Liver (tissue), 9 donors: ENCODE data around the gene RTF2. TPM values are rescaled to one million over a fixed set of nuclear protein-coding genes. Genes with fewer than 3 reads are reported as not detected.

ENCODE experiments used
- DNase-seq: peaks from one replicate; pipeline ENCODE4 v3.0.0-alpha.2; 2017; ENCODE audit warnings: low spot score
- H3K27ac ChIP-seq, 2 donors: one replicate each; pipeline ENCODE4 v1.7.0; 2013; ENCODE audit warnings: inconsistent platforms in 2 of 2, low read length in 2 of 2, control low read depth in 1 of 2, low read depth in 1 of 2, mild to moderate bottlenecking in 1 of 2
- H3K27me3 ChIP-seq, 4 donors: one replicate each; pipeline versions ENCODE4 v1.6.1 to v1.7.0; 2013; ENCODE audit warnings: low read length in 3 of 4, inconsistent platforms in 1 of 4, mild to moderate bottlenecking in 1 of 4, moderate library complexity in 1 of 4; ENCODE audit not compliant: control insufficient read depth in 4 of 4, insufficient read depth in 4 of 4
- H3K36me3 ChIP-seq, 4 donors: one replicate each; pipeline versions ENCODE4 v1.6.1 to v1.7.0; 2013; ENCODE audit warnings: low read length in 3 of 4, mild to moderate bottlenecking in 3 of 4, low read depth in 1 of 4, moderate library complexity in 1 of 4; ENCODE audit not compliant: control insufficient read depth in 4 of 4, insufficient read depth in 3 of 4
- H3K4me1 ChIP-seq, 4 donors: one replicate each; pipeline versions ENCODE4 v1.6.1 to v1.7.0; 2013; ENCODE audit warnings: low read length in 3 of 4, mild to moderate bottlenecking in 3 of 4, moderate library complexity in 1 of 4; ENCODE audit not compliant: control insufficient read depth in 4 of 4, insufficient read depth in 4 of 4
- H3K4me3 ChIP-seq, 3 donors: one replicate each; pipeline versions ENCODE4 v1.6.1 to v1.7.0; 2013; ENCODE audit warnings: low read length in 3 of 3, control low read depth in 1 of 3, low read depth in 1 of 3, mild to moderate bottlenecking in 1 of 3
- H3K9ac ChIP-seq, 2 donors: one replicate each; pipeline ENCODE4 v1.7.0; 2013; ENCODE audit warnings: low read length in 2 of 2, mild to moderate bottlenecking in 2 of 2, moderate library complexity in 2 of 2, control low read depth in 1 of 2, low read depth in 1 of 2
- H3K9me3 ChIP-seq, 4 donors: one replicate each; pipeline versions ENCODE4 v1.6.1 to v1.7.0; 2013; ENCODE audit warnings: low read length in 3 of 4; ENCODE audit not compliant: control insufficient read depth in 4 of 4
- ATF3 ChIP-seq: IDR thresholded peaks from 2 replicates; pipeline ENCODE4 v1.6.1; 2016; ENCODE audit warnings: antibody characterized with exemption
- CTCF ChIP-seq: fragments of 150-350 bp; IDR thresholded peaks from 2 replicates; pipeline ENCODE4 v1.5.1; 2017; ENCODE audit warnings: improper control_type of control experiment, low read depth, low read length; ENCODE audit not compliant: missing input control
- EGR1 ChIP-seq, 2 donors: IDR thresholded peaks; 2 replicates each; pipeline ENCODE4 v1.6.1; 2016 to 2018; ENCODE audit warnings: antibody characterized with exemption in 2 of 2, low read depth in 2 of 2
- FOXA1 ChIP-seq: IDR thresholded peaks from 2 replicates; pipeline ENCODE4 v1.6.1; 2016; ENCODE audit warnings: antibody characterized with exemption
- FOXA2 ChIP-seq: IDR thresholded peaks from 2 replicates; pipeline ENCODE4 v1.6.1; 2016; ENCODE audit warnings: antibody characterized with exemption
- GABPA ChIP-seq, 2 donors: IDR thresholded peaks in 1 of 2; conservative IDR thresholded peaks in 1 of 2; 2 replicates each; pipeline ENCODE4 v1.6.1; 2016; ENCODE audit warnings: antibody characterized with exemption in 2 of 2, mild to moderate bottlenecking in 1 of 2, moderate library complexity in 1 of 2
- HNF4A ChIP-seq, 2 donors: conservative IDR thresholded peaks; 2 replicates each; pipeline ENCODE4 v1.6.1; 2016; ENCODE audit warnings: antibody characterized with exemption in 2 of 2, mild to moderate bottlenecking in 2 of 2
- HNF4G ChIP-seq: IDR thresholded peaks from 2 replicates; pipeline ENCODE4 v1.6.1; 2016; ENCODE audit warnings: antibody characterized with exemption
- JUND ChIP-seq, 2 donors: IDR thresholded peaks; 2 replicates each; pipeline ENCODE4 v1.6.1; 2016; ENCODE audit warnings: antibody characterized with exemption in 2 of 2
- NR2F2 ChIP-seq: IDR thresholded peaks from 2 replicates; pipeline ENCODE4 v1.6.1; 2016; ENCODE audit warnings: antibody characterized with exemption
- RAD21 ChIP-seq, 2 donors: IDR thresholded peaks; 2 replicates each; pipeline ENCODE4 v1.6.1; 2016; ENCODE audit warnings: antibody characterized with exemption in 2 of 2, mild to moderate bottlenecking in 2 of 2
- RXRA ChIP-seq, 2 donors: IDR thresholded peaks; 2 replicates each; pipeline ENCODE4 v1.6.1; 2017 to 2018; ENCODE audit warnings: antibody characterized with exemption in 2 of 2, mild to moderate bottlenecking in 1 of 2
- SP1 ChIP-seq: IDR thresholded peaks from 2 replicates; pipeline ENCODE4 v1.6.1; 2018; ENCODE audit warnings: antibody characterized with exemption, mild to moderate bottlenecking
- TAF1 ChIP-seq: conservative IDR thresholded peaks from 2 replicates; pipeline ENCODE4 v1.6.1; 2016; ENCODE audit warnings: antibody characterized with exemption, mild to moderate bottlenecking
- YY1 ChIP-seq: IDR thresholded peaks from 2 replicates; pipeline ENCODE4 v1.6.1; 2016; ENCODE audit warnings: antibody characterized with exemption, mild to moderate bottlenecking
- WGBS: extraction: QIAGEN DNeasy Blood & Tissue Kit; methylation state at CpG from one replicate; pipeline ENCODE4 v1.1.7; 2013; 5-methylcytosine and 5-hydroxymethylcytosine counted together
- polyA plus RNA-seq, 2 donors: library from polyadenylated mRNA; stranded (reverse) in 1 of 2; unstranded in 1 of 2; fragments of 200-250 nt in 1 of 2; fragments of >200 nt in 1 of 2; fragmentation: Nextera tagmentation in 1 of 2; extraction: Ambion mirVana in 1 of 2; gene quantifications; one replicate each; pipeline versions ENCODE4 v1.2.1 to v1.2.3, GENCODE V29; 2013 to 2015
- total RNA-seq, 2 donors: library from RNA; depleted of rRNA; stranded (reverse); fragments of >200 nt; gene quantifications; one replicate each; pipeline ENCODE4 v1.2.3, GENCODE V29; 2014
- TF ChIP-seq, protein P1 (sequence below): IDR thresholded peaks from 2 replicates; pipeline ENCODE4 v1.6.1; 2016; ENCODE audit warnings: antibody characterized with exemption, mild to moderate bottlenecking
- TF ChIP-seq, protein P2 (sequence below): IDR thresholded peaks from 2 replicates; pipeline ENCODE4 v1.6.1; 2016; ENCODE audit warnings: antibody characterized with exemption
- donor health status: healthy.
- donor health status: healthy.
- donor health status: healthy.
- donor health status: healthy.
- donor health status: healthy.

The RTF2 gene
- total and polyA plus RNA-seq, 4 donors = 29.0 to 46.6 (median 35.1) TPM

GRCh38 chr20:56460459-56460858, 8.0 kb upstream of the RTF2 start:
- Histone ChIP-seq H3K27ac (no peak overlapping the region), H3K4me1 (no peaks in the 10 kb centered on the region), H3K9ac (no peak overlapping the region), H3K27me3 (no peaks in the 10 kb centered on the region), H3K4me3 (no peak overlapping the region), H3K9me3 (no peaks in the 10 kb centered on the region), H3K36me3 (peaks cover 0 to 4% (median 2%) of the 10 kb centered on the region in 4 donors)
- no peak for DNase-seq
- 81% methylated on average over 3 of the region's 3 CpGs for WGBS
- TF ChIP-seq ATF3 = no peak
- TF ChIP-seq, protein P1, sequence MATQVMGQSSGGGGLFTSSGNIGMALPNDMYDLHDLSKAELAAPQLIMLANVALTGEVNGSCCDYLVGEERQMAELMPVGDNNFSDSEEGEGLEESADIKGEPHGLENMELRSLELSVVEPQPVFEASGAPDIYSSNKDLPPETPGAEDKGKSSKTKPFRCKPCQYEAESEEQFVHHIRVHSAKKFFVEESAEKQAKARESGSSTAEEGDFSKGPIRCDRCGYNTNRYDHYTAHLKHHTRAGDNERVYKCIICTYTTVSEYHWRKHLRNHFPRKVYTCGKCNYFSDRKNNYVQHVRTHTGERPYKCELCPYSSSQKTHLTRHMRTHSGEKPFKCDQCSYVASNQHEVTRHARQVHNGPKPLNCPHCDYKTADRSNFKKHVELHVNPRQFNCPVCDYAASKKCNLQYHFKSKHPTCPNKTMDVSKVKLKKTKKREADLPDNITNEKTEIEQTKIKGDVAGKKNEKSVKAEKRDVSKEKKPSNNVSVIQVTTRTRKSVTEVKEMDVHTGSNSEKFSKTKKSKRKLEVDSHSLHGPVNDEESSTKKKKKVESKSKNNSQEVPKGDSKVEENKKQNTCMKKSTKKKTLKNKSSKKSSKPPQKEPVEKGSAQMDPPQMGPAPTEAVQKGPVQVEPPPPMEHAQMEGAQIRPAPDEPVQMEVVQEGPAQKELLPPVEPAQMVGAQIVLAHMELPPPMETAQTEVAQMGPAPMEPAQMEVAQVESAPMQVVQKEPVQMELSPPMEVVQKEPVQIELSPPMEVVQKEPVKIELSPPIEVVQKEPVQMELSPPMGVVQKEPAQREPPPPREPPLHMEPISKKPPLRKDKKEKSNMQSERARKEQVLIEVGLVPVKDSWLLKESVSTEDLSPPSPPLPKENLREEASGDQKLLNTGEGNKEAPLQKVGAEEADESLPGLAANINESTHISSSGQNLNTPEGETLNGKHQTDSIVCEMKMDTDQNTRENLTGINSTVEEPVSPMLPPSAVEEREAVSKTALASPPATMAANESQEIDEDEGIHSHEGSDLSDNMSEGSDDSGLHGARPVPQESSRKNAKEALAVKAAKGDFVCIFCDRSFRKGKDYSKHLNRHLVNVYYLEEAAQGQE = no peak

- TF ChIP-seq YY1 (no peak), HNF4G (no peak), FOXA1 (no peak), NR2F2 (no peak), ATF3 (no peak), SP1 (no peak), RXRA (IDR thresholded peaks at IDR 0.05) (no peak)
- TF ChIP-seq, protein P2, sequence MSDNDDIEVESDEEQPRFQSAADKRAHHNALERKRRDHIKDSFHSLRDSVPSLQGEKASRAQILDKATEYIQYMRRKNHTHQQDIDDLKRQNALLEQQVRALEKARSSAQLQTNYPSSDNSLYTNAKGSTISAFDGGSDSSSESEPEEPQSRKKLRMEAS = no peak
- H3K27ac ChIP-seq = no peak overlapping the region
- H3K27me3 ChIP-seq = no peaks in the 10 kb centered on the region
- WGBS = 81% methylated on average over 3 of the region's 3 CpGs
- H3K9ac ChIP-seq = no peak overlapping the region
- H3K9me3 ChIP-seq = no peaks in the 10 kb centered on the region
- DNase-seq = no peak
- peaks cover 0 to 4% (median 2%) of the 10 kb centered on the region in 4 donors for H3K36me3 ChIP-seq
- H3K4me3 ChIP-seq = no peak overlapping the region
- H3K4me1 ChIP-seq = no peaks in the 10 kb centered on the region
These were observed 6.9 kb upstream of the RTF2 start for GRCh38 chr20:56461576-56461975.

- H3K9ac ChIP-seq = no peak overlapping the region
- no peaks in the 10 kb centered on the region for H3K27me3 ChIP-seq
- no peak overlapping the region for H3K4me3 ChIP-seq
- DNase-seq = no peak
- no peaks in the 10 kb centered on the region for H3K9me3 ChIP-seq
- 72% methylated on average over 3 of the region's 3 CpGs for WGBS
- H3K27ac ChIP-seq = no peak overlapping the region
- peaks cover 0 to 6% (median 2%) of the 10 kb centered on the region in 4 donors for H3K4me1 ChIP-seq
- peaks cover 0 to 3% (median 2%) of the 10 kb centered on the region in 4 donors for H3K36me3 ChIP-seq
- no peak for TF ChIP-seq JUND (IDR thresholded peaks at IDR 0.05)
- TF ChIP-seq SP1 = no peak
- TF ChIP-seq YY1 = no peak
- TF ChIP-seq CTCF = no peak
- no peak for TF ChIP-seq ATF3
- no peak for TF ChIP-seq FOXA1
- TF ChIP-seq GABPA (IDR thresholded peaks at IDR 0.05 in 1 of 2, conservative IDR thresholded peaks at IDR 0.05 in 1 of 2) = no peak
- TF ChIP-seq HNF4A (conservative IDR thresholded peaks at IDR 0.05) = no peak
- TF ChIP-seq, protein P1 = no peak
- no peak for TF ChIP-seq EGR1 (IDR thresholded peaks at IDR 0.05; ENCODE audit: low read depth in 2 of 2)
- no peak for TF ChIP-seq FOXA2
- TF ChIP-seq TAF1 = no peak
- no peak for TF ChIP-seq NR2F2
- no peak for TF ChIP-seq HNF4G
- TF ChIP-seq RXRA (IDR thresholded peaks at IDR 0.05) = no peak
- TF ChIP-seq, protein P2 = no peak
- TF ChIP-seq RAD21 (IDR thresholded peaks at IDR 0.05) = no peak
These were observed 5.0 kb upstream of the RTF2 start for GRCh38 chr20:56463428-56463827.
